ENCODE results near the gene MYH14. TPM values are rescaled to one million over a fixed set of nuclear protein-coding genes. Genes with fewer than 3 reads are reported as not detected.

Gene MYH14
- total RNA-seq, 1 experiment from 2014 or later, result not detected

DNA sequence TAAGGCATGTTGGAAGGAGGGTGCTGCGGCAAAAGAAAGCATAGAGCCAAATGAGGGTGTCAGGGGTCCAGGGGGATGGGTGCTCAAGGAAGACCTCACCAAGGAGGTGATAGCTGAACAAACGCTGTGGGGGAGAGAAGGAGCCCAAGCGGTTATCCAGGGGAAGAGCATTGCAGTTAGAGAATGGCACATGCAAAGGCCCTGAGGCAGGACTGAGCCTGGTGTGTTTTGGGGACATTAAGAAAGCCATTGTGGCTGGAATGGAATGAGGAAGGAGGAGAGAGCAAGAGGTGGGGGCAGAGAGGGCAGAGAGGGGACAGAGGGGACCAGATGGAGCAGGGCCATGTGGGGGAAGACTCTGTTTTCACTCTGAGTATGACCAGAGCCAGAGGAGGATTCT, 6.1 kb upstream of the MYH14 start:
- no peak overlapping the region for H3K27ac Mint-ChIP-seq (ENCODE audit: low read depth, unreplicated experiment)
- H3K9me3 Mint-ChIP-seq (ENCODE audit: unreplicated experiment), result peaks cover 46% of the 10 kb centered on the region
- ChIA-PET POLR2A (no interaction called here), CTCF (no interaction called here)
- intact Hi-C loops (cut with micrococcal nuclease), result no loop called here
- H3K4me1 Mint-ChIP-seq (ENCODE audit: insufficient read depth, unreplicated experiment), result no peaks in the 10 kb centered on the region
- no peaks in the 10 kb centered on the region for H3K36me3 Mint-ChIP-seq (ENCODE audit: insufficient read depth, unreplicated experiment)
- no peak overlapping the region for H3K4me3 Mint-ChIP-seq (ENCODE audit: unreplicated experiment)
- no TSS peak for BruUV-seq (replicated peaks)
- H3K27me3 Mint-ChIP-seq (ENCODE audit: insufficient read depth, unreplicated experiment), result no peaks in the 10 kb centered on the region
- DNase-seq (ENCODE audit: unreplicated experiment), result no peak
- TF ChIP-seq, protein P1, sequence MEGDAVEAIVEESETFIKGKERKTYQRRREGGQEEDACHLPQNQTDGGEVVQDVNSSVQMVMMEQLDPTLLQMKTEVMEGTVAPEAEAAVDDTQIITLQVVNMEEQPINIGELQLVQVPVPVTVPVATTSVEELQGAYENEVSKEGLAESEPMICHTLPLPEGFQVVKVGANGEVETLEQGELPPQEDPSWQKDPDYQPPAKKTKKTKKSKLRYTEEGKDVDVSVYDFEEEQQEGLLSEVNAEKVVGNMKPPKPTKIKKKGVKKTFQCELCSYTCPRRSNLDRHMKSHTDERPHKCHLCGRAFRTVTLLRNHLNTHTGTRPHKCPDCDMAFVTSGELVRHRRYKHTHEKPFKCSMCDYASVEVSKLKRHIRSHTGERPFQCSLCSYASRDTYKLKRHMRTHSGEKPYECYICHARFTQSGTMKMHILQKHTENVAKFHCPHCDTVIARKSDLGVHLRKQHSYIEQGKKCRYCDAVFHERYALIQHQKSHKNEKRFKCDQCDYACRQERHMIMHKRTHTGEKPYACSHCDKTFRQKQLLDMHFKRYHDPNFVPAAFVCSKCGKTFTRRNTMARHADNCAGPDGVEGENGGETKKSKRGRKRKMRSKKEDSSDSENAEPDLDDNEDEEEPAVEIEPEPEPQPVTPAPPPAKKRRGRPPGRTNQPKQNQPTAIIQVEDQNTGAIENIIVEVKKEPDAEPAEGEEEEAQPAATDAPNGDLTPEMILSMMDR (IDR thresholded peaks at IDR 0.05; ENCODE audit: unreplicated experiment), result no peak

DNA sequence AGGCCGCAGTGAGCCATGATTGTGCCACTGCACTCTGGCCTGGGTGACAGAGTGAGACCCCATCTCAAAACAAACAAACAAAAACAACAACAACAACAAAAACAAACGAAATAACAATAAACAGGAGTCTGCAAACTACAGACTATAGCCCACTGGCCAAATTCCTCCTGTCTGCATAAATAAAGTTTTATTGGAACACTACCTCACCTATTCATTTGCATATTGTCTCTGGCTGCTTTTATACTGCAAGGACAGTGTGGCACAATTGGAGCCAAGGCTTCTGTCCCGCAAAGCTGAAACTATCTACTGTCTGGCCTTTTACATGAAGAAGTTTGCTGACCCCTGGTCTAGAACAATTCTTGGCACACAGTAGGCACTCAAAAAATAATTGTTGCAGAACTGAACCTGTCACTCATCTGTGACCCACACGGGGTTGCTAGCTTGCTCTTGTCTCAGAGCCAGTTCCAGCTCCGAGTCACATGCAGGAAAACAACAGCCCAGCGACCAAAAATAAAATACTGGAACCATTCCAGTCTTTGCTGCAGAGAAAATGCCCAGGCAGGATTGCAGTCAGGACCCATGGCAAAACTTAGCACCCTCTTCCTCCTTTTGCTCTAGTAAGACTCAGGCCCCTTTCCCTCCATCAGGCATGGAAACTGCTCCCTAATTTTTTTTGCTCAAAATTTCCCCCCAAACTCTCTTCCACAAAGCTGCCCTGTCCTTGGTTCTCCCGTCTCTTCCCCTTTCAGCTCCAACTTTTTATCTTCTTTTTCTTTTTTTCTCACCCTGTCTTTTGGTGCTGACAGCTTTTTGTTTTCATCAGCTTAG, 4.8 kb upstream of the MYH14 start:
- Mint-ChIP-seq H3K4me3 (ENCODE audit: unreplicated experiment) (no peak overlapping the region), H3K4me1 (ENCODE audit: insufficient read depth, unreplicated experiment) (no peaks in the 10 kb centered on the region), H3K36me3 (ENCODE audit: insufficient read depth, unreplicated experiment) (no peaks in the 10 kb centered on the region), H3K27me3 (ENCODE audit: insufficient read depth, unreplicated experiment) (no peaks in the 10 kb centered on the region), H3K27ac (ENCODE audit: low read depth, unreplicated experiment) (no peak overlapping the region), H3K9me3 (ENCODE audit: unreplicated experiment) (peaks cover 39% of the 10 kb centered on the region)
- ChIA-PET CTCF (interaction anchor here (0.6 to 0.7 kb wide), 2 partner anchors 24 to 159 kb away, joined by 3 read pairs; no protein-coding TSS in a partner anchor), POLR2A (interaction anchor here (0.8 kb wide), 1 partner anchor 62 kb away, joined by 3 read pairs; no protein-coding TSS in a partner anchor)
- TF ChIP-seq, protein P1 (IDR thresholded peaks at IDR 0.05; ENCODE audit: unreplicated experiment), result no peak
- no TSS peak for BruUV-seq (replicated peaks)
- intact Hi-C loops (cut with micrococcal nuclease), result no loop called here
- no peak for DNase-seq (ENCODE audit: unreplicated experiment)

DNA sequence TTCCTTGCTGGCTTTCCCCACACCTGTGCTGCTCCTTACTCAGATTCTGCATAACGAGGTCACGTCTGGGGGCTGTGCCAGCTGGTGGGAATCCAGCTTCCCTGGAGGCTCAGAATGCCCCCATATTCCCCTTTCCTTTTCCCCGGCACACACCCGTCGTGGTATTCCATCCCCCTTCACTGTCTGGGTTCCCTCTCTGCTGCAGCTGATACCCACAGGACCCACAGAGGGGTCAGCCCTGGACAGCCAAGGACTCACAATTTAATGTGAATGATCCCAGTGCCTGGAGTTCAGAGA, 4.2 kb upstream of the MYH14 start:
- H3K27ac Mint-ChIP-seq (ENCODE audit: low read depth, unreplicated experiment), result no peak overlapping the region
- CTCF ChIA-PET, result interaction anchor here (0.6 to 0.7 kb wide), 2 partner anchors 25 to 158 kb away, joined by 3 read pairs; no protein-coding TSS in a partner anchor

DNA sequence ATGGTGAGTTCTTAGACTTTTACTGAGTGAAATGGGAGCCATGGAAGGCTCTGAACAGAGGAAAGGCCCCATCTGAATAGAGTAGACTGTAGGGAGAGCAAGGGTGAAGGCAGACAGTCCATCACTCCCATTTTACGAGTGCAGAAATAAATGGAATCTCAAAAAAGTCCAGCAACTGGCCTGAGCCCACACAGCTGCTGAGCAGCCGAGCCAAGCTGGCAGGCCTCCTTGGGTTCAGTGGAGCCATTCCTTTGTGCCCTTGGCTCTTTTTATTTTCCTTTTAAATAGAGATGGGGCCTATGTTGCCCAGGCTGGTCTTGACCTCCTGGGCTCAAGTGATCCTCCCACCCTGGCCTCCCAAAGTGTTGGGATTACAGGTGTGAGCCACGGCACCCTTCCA, 1.0 kb upstream of the MYH14 start:
- TF ChIP-seq, protein P1 (IDR thresholded peaks at IDR 0.05; ENCODE audit: unreplicated experiment), result no peak
- no peaks in the 10 kb centered on the region for H3K36me3 Mint-ChIP-seq (ENCODE audit: insufficient read depth, unreplicated experiment)
- H3K4me1 Mint-ChIP-seq (ENCODE audit: insufficient read depth, unreplicated experiment), result no peaks in the 10 kb centered on the region
- H3K27me3 Mint-ChIP-seq (ENCODE audit: insufficient read depth, unreplicated experiment), result no peaks in the 10 kb centered on the region
- BruUV-seq (replicated peaks), result no TSS peak
- H3K27ac Mint-ChIP-seq (ENCODE audit: low read depth, unreplicated experiment), result no peak overlapping the region
- ChIA-PET CTCF (no interaction called here), POLR2A (no interaction called here)
- intact Hi-C loops (cut with micrococcal nuclease), result no loop called here
- no peak overlapping the region for H3K4me3 Mint-ChIP-seq (ENCODE audit: unreplicated experiment)
- no peak for DNase-seq (ENCODE audit: unreplicated experiment)
- H3K9me3 Mint-ChIP-seq (ENCODE audit: unreplicated experiment), result peaks cover 32% of the 10 kb centered on the region

More for the DNA sequence above, 4.2 kb upstream of the MYH14 start:
- H3K4me1 Mint-ChIP-seq (ENCODE audit: insufficient read depth, unreplicated experiment), result no peaks in the 10 kb centered on the region
- no TSS peak for BruUV-seq (replicated peaks)
- DNase-seq (ENCODE audit: unreplicated experiment), result no peak
- POLR2A ChIA-PET, result interaction anchor here (0.8 kb wide), 1 partner anchor 63 kb away, joined by 3 read pairs; no protein-coding TSS in a partner anchor
- no peak overlapping the region for H3K4me3 Mint-ChIP-seq (ENCODE audit: unreplicated experiment)
- no peaks in the 10 kb centered on the region for H3K27me3 Mint-ChIP-seq (ENCODE audit: insufficient read depth, unreplicated experiment)
- H3K36me3 Mint-ChIP-seq (ENCODE audit: insufficient read depth, unreplicated experiment), result no peaks in the 10 kb centered on the region
- TF ChIP-seq, protein P1 (IDR thresholded peaks at IDR 0.05; ENCODE audit: unreplicated experiment), result no peak
- intact Hi-C loops (cut with micrococcal nuclease), result no loop called here
- peaks cover 39% of the 10 kb centered on the region for H3K9me3 Mint-ChIP-seq (ENCODE audit: unreplicated experiment)
